Neural cell (in vitro differentiated cells): ENCODE measurements around the gene SPTY2D1.

ENCODE experiments used
- EP300 ChIP-seq: fragments of 450-650 bp; conservative IDR thresholded peaks from 2 replicates; pipeline ENCODE4 v1.6.1; 2014; ENCODE audit warnings: antibody characterized with exemption, mild to moderate bottlenecking, moderate library complexity; ENCODE audit not compliant: poor library complexity, severe bottlenecking
- EZH2 ChIP-seq: fragments of 200-600, 300-800 bp; shearing (Covaris generic), sonication (generic); IDR thresholded peaks from 2 replicates; pipeline ENCODE4 v1.6.1; 2014; ENCODE audit warnings: antibody characterized with exemption, low read length, borderline replicate concordance, mild to moderate bottlenecking; ENCODE audit not compliant: insufficient read depth, poor library complexity, severe bottlenecking
- MXI1 ChIP-seq: fragments of 450-650 bp; conservative IDR thresholded peaks from 2 replicates; pipeline ENCODE4 v1.6.1; 2014; ENCODE audit warnings: antibody characterized with exemption, mild to moderate bottlenecking; ENCODE audit not compliant: poor library complexity, severe bottlenecking
- POLR2AphosphoS5 ChIP-seq: IDR thresholded peaks from 2 replicates; pipeline ENCODE4 v1.6.1; 2012
- RAD21 ChIP-seq: fragments of 450-650 bp; conservative IDR thresholded peaks from 2 replicates; pipeline ENCODE4 v1.6.1; 2014; ENCODE audit warnings: antibody characterized with exemption, mild to moderate bottlenecking, moderate library complexity
- TAF1 ChIP-seq: IDR thresholded peaks from 2 replicates; pipeline ENCODE4 v1.6.1; 2012; ENCODE audit warnings: low read depth
- TF ChIP-seq, protein P1 (sequence below): fragments of 450-650 bp; IDR thresholded peaks from 2 replicates; pipeline ENCODE4 v1.5.1; 2014; ENCODE audit warnings: antibody characterized with exemption, mild to moderate bottlenecking, moderate library complexity; ENCODE audit not compliant: poor library complexity, severe bottlenecking
- TF ChIP-seq, protein P2 (sequence below): IDR thresholded peaks from 2 replicates; pipeline ENCODE4 v1.6.1; 2012; ENCODE audit warnings: borderline replicate concordance

DNA sequence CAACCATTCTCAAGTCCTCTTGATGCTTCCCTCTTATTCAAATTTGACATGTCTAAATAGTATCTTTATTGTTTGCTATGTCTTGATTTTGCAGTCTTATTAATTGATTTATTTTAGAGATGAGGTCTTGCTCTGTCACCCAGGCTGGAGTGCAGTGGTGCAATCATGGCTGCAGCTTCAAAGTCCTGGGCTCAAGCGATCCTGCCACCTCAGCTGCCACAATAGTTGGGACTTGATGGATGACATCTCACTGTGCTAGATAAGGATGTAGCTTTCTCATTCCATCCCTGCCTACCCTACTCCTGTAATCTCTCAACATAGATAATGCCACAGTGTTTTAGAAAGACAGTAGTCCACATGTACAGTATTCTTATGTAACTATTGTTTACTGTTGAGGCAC is 7.5 kb upstream of the SPTY2D1 start:
- TF ChIP-seq, protein P1, sequence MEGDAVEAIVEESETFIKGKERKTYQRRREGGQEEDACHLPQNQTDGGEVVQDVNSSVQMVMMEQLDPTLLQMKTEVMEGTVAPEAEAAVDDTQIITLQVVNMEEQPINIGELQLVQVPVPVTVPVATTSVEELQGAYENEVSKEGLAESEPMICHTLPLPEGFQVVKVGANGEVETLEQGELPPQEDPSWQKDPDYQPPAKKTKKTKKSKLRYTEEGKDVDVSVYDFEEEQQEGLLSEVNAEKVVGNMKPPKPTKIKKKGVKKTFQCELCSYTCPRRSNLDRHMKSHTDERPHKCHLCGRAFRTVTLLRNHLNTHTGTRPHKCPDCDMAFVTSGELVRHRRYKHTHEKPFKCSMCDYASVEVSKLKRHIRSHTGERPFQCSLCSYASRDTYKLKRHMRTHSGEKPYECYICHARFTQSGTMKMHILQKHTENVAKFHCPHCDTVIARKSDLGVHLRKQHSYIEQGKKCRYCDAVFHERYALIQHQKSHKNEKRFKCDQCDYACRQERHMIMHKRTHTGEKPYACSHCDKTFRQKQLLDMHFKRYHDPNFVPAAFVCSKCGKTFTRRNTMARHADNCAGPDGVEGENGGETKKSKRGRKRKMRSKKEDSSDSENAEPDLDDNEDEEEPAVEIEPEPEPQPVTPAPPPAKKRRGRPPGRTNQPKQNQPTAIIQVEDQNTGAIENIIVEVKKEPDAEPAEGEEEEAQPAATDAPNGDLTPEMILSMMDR, result no peak
- TF ChIP-seq EP300 (no peak), EZH2 (no peak), RAD21 (no peak), POLR2AphosphoS5 (no peak), TAF1 (no peak), MXI1 (no peak)
- TF ChIP-seq, protein P2, sequence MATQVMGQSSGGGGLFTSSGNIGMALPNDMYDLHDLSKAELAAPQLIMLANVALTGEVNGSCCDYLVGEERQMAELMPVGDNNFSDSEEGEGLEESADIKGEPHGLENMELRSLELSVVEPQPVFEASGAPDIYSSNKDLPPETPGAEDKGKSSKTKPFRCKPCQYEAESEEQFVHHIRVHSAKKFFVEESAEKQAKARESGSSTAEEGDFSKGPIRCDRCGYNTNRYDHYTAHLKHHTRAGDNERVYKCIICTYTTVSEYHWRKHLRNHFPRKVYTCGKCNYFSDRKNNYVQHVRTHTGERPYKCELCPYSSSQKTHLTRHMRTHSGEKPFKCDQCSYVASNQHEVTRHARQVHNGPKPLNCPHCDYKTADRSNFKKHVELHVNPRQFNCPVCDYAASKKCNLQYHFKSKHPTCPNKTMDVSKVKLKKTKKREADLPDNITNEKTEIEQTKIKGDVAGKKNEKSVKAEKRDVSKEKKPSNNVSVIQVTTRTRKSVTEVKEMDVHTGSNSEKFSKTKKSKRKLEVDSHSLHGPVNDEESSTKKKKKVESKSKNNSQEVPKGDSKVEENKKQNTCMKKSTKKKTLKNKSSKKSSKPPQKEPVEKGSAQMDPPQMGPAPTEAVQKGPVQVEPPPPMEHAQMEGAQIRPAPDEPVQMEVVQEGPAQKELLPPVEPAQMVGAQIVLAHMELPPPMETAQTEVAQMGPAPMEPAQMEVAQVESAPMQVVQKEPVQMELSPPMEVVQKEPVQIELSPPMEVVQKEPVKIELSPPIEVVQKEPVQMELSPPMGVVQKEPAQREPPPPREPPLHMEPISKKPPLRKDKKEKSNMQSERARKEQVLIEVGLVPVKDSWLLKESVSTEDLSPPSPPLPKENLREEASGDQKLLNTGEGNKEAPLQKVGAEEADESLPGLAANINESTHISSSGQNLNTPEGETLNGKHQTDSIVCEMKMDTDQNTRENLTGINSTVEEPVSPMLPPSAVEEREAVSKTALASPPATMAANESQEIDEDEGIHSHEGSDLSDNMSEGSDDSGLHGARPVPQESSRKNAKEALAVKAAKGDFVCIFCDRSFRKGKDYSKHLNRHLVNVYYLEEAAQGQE, result no peak
